WTC11 (cell line): ENCODE results near the gene KPTN. TPM values are rescaled to one million over a fixed set of nuclear protein-coding genes. Genes with fewer than 3 reads are reported as not detected.

Experiments
- ATAC-seq: fragments of 200-7000 bp; cut with Tn5 transposase; 2 replicates; pipeline ENCODE4 v1.10.0; 2021; ENCODE audit warnings: mild to moderate bottlenecking, moderate library complexity
- CTCF ChIA-PET: fragments of 300-600 bp; sonication (Branson Sonifier 250); formaldehyde crosslinking; loops from one replicate; lab custom pipeline; 2021; ENCODE audit warnings: antibody characterized with exemption; lab: Charles Lee
- POLR2A ChIA-PET: fragments of 350-600 bp; sonication (Branson Sonifier 250); formaldehyde crosslinking; loops from one replicate; lab custom pipeline; 2021; ENCODE audit warnings: antibody characterized with exemption; lab: Charles Lee
- DNase-seq: peaks from one replicate; pipeline ENCODE4 v3.0.0; 2021; ENCODE audit warnings: low spot score
- H3K27ac Mint-ChIP-seq: 2 replicates; pipeline ENCODE4 v1.8.0; 2021; ENCODE audit warnings: mixed read lengths
- H3K27me3 Mint-ChIP-seq: 2 replicates; pipeline ENCODE4 v1.8.0; 2021; ENCODE audit warnings: low read depth, mild to moderate bottlenecking, moderate library complexity, mixed read lengths
- H3K36me3 Mint-ChIP-seq: 2 replicates; pipeline ENCODE4 v1.8.0; 2021; ENCODE audit warnings: mixed read lengths
- H3K4me1 Mint-ChIP-seq: 2 replicates; pipeline ENCODE4 v1.8.0; 2022; ENCODE audit warnings: mixed read lengths
- H3K4me3 Mint-ChIP-seq: 2 replicates; pipeline ENCODE4 v1.8.0; 2021; ENCODE audit warnings: mild to moderate bottlenecking, moderate library complexity, mixed read lengths
- H3K9me3 Mint-ChIP-seq: 2 replicates; pipeline ENCODE4 v1.8.0; 2021; ENCODE audit warnings: mixed read lengths
- MYBL2 ChIP-seq: sonication (generic); formaldehyde crosslinking; IDR thresholded peaks from 2 replicates; pipeline ENCODE4 v1.8.1; 2023; ENCODE audit warnings: mild to moderate bottlenecking, moderate library complexity, missing genetic modification reagents
- RELA ChIP-seq: sonication (generic); formaldehyde crosslinking; IDR thresholded peaks from 2 replicates; pipeline ENCODE4 v1.8.1; 2022; ENCODE audit warnings: missing genetic modification reagents, mild to moderate bottlenecking, borderline replicate concordance
- TCF7 ChIP-seq: sonication (generic); formaldehyde crosslinking; IDR thresholded peaks from 2 replicates; pipeline ENCODE4 v1.8.0; 2022; ENCODE audit warnings: mild to moderate bottlenecking, low read depth, missing genetic modification reagents, moderate library complexity
- TEAD4 ChIP-seq: sonication (generic); formaldehyde crosslinking; IDR thresholded peaks from 2 replicates; pipeline ENCODE4 v1.8.0; 2022; ENCODE audit warnings: mild to moderate bottlenecking, missing genetic modification reagents
- TP53 ChIP-seq: sonication (generic); formaldehyde crosslinking; IDR thresholded peaks from 2 replicates; pipeline ENCODE4 v1.8.1; 2023; ENCODE audit warnings: mild to moderate bottlenecking, missing genetic modification reagents
- ZNF219 ChIP-seq: sonication (generic); formaldehyde crosslinking; IDR thresholded peaks from 2 replicates; pipeline ENCODE4 v1.8.0; 2023; ENCODE audit warnings: missing genetic modification reagents, mild to moderate bottlenecking, borderline replicate concordance
- ZNF317 ChIP-seq: sonication (generic); formaldehyde crosslinking; IDR thresholded peaks from 2 replicates; pipeline ENCODE4 v1.8.1; 2023; ENCODE audit warnings: low read depth, mild to moderate bottlenecking, moderate library complexity, missing genetic modification reagents, borderline replicate concordance
- total RNA-seq: library from RNA; stranded (reverse); gene quantifications from 3 replicates; pipeline ENCODE4 v1.2.3, GENCODE V29; 2021
- TF ChIP-seq, protein P1 (sequence below): fragments of 250-450 bp; sonication (Bioruptor Pico); IDR thresholded peaks from 2 replicates; pipeline ENCODE4 v1.9.0; 2021; ENCODE audit warnings: mild to moderate bottlenecking
- TF ChIP-seq, protein P2 (sequence below): sonication (generic); formaldehyde crosslinking; IDR thresholded peaks from 2 replicates; pipeline ENCODE4 v1.8.1; 2022; ENCODE audit warnings: low read depth, missing genetic modification reagents, borderline replicate concordance
- TF ChIP-seq, protein P3 (sequence below): sonication (generic); formaldehyde crosslinking; IDR thresholded peaks from 2 replicates; pipeline ENCODE4 v1.8.0; 2022; ENCODE audit warnings: mild to moderate bottlenecking, missing genetic modification reagents
- TF ChIP-seq, protein P4 (sequence below): sonication (generic); formaldehyde crosslinking; IDR thresholded peaks from 2 replicates; pipeline ENCODE4 v1.8.0; 2023; ENCODE audit warnings: missing genetic modification reagents, mild to moderate bottlenecking, borderline replicate concordance
- TF ChIP-seq, protein P5 (sequence below): sonication (generic); formaldehyde crosslinking; IDR thresholded peaks from 2 replicates; pipeline ENCODE4 v1.8.0; 2022; ENCODE audit warnings: mild to moderate bottlenecking, missing genetic modification reagents
- TF ChIP-seq, protein P6 (sequence below): sonication (generic); formaldehyde crosslinking; IDR thresholded peaks from 2 replicates; pipeline ENCODE4 v1.8.1; 2023; ENCODE audit warnings: mild to moderate bottlenecking, missing genetic modification reagents
- TF ChIP-seq, protein P7 (sequence below): sonication (generic); formaldehyde crosslinking; IDR thresholded peaks from 2 replicates; pipeline ENCODE4 v1.8.0; 2022; ENCODE audit warnings: mild to moderate bottlenecking, missing genetic modification reagents
- TF ChIP-seq, protein P8 (sequence below): sonication (generic); formaldehyde crosslinking; IDR thresholded peaks from 2 replicates; pipeline ENCODE4 v1.8.1; 2022; ENCODE audit warnings: low read depth, mild to moderate bottlenecking, moderate library complexity, missing genetic modification reagents, borderline replicate concordance
- TF ChIP-seq, protein P9 (sequence below): sonication (generic); formaldehyde crosslinking; IDR thresholded peaks from 2 replicates; pipeline ENCODE4 v1.8.1; 2023; ENCODE audit warnings: mild to moderate bottlenecking, missing genetic modification reagents, moderate library complexity

KPTN gene
- total RNA-seq, 1 experiment from 2014 or later = 24.5 TPM

DNA sequence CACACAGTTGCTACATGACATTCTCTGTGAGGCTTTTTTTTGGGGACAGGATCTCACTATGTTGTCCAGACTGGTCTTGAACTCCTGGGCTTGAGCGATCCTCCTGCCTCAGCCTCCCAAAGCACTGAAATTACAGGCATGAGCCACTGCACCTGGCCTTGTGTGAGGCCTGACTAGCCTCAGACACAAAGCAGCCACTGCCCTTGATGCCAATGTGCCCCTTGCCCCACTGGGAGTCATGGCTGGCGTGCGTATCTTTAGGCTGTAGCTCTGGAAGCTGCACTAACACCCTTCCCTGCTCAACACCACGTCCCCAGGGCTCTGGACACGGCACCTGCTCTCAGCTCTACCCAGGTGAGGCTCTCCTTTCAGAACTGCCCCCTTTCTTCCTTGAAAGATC is 14.5 kb upstream of the KPTN start:
- no peaks in the 10 kb centered on the region for H3K9me3 Mint-ChIP-seq
- DNase-seq (no peak), ATAC-seq (no peak)
- CTCF ChIA-PET = interaction anchor here (1.5 to 2.4 kb wide), 3 partner anchors 62 to 214 kb away, joined by 3 to 8 read pairs (median 6); partner anchors contain the start of gene EHD2
- POLR2A ChIA-PET = no interaction called here
- H3K27me3 Mint-ChIP-seq = no peaks in the 10 kb centered on the region
- peak overlapping the region; percentile 72; the same call in 1 of the 2 replicates for H3K27ac Mint-ChIP-seq
- no peak overlapping the region for H3K4me3 Mint-ChIP-seq
- no peak for TF ChIP-seq TCF7 (CRISPR knock-in tag)
- no peak for TF ChIP-seq MYBL2 (CRISPR knock-in tag)
- TF ChIP-seq RELA (CRISPR knock-in tag) = no peak
- TF ChIP-seq, protein P1, sequence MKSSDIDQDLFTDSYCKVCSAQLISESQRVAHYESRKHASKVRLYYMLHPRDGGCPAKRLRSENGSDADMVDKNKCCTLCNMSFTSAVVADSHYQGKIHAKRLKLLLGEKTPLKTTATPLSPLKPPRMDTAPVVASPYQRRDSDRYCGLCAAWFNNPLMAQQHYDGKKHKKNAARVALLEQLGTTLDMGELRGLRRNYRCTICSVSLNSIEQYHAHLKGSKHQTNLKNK (CRISPR knock-in tag) = no peak
- TF ChIP-seq ZNF219 (CRISPR knock-in tag) = no peak
- no peak for TF ChIP-seq TEAD4
- TF ChIP-seq, protein P2, sequence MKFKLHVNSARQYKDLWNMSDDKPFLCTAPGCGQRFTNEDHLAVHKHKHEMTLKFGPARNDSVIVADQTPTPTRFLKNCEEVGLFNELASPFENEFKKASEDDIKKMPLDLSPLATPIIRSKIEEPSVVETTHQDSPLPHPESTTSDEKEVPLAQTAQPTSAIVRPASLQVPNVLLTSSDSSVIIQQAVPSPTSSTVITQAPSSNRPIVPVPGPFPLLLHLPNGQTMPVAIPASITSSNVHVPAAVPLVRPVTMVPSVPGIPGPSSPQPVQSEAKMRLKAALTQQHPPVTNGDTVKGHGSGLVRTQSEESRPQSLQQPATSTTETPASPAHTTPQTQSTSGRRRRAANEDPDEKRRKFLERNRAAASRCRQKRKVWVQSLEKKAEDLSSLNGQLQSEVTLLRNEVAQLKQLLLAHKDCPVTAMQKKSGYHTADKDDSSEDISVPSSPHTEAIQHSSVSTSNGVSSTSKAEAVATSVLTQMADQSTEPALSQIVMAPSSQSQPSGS (CRISPR knock-in tag) = no peak
- TF ChIP-seq, protein P3, sequence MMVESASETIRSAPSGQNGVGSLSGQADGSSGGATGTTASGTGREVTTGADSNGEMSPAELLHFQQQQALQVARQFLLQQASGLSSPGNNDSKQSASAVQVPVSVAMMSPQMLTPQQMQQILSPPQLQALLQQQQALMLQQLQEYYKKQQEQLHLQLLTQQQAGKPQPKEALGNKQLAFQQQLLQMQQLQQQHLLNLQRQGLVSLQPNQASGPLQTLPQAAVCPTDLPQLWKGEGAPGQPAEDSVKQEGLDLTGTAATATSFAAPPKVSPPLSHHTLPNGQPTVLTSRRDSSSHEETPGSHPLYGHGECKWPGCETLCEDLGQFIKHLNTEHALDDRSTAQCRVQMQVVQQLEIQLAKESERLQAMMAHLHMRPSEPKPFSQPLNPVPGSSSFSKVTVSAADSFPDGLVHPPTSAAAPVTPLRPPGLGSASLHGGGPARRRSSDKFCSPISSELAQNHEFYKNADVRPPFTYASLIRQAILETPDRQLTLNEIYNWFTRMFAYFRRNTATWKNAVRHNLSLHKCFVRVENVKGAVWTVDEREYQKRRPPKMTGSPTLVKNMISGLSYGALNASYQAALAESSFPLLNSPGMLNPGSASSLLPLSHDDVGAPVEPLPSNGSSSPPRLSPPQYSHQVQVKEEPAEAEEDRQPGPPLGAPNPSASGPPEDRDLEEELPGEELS = no peak
- TF ChIP-seq, protein P4, sequence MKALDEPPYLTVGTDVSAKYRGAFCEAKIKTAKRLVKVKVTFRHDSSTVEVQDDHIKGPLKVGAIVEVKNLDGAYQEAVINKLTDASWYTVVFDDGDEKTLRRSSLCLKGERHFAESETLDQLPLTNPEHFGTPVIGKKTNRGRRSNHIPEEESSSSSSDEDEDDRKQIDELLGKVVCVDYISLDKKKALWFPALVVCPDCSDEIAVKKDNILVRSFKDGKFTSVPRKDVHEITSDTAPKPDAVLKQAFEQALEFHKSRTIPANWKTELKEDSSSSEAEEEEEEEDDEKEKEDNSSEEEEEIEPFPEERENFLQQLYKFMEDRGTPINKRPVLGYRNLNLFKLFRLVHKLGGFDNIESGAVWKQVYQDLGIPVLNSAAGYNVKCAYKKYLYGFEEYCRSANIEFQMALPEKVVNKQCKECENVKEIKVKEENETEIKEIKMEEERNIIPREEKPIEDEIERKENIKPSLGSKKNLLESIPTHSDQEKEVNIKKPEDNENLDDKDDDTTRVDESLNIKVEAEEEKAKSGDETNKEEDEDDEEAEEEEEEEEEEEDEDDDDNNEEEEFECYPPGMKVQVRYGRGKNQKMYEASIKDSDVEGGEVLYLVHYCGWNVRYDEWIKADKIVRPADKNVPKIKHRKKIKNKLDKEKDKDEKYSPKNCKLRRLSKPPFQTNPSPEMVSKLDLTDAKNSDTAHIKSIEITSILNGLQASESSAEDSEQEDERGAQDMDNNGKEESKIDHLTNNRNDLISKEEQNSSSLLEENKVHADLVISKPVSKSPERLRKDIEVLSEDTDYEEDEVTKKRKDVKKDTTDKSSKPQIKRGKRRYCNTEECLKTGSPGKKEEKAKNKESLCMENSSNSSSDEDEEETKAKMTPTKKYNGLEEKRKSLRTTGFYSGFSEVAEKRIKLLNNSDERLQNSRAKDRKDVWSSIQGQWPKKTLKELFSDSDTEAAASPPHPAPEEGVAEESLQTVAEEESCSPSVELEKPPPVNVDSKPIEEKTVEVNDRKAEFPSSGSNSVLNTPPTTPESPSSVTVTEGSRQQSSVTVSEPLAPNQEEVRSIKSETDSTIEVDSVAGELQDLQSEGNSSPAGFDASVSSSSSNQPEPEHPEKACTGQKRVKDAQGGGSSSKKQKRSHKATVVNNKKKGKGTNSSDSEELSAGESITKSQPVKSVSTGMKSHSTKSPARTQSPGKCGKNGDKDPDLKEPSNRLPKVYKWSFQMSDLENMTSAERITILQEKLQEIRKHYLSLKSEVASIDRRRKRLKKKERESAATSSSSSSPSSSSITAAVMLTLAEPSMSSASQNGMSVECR (CRISPR knock-in tag) = no peak
- TF ChIP-seq, protein P5, sequence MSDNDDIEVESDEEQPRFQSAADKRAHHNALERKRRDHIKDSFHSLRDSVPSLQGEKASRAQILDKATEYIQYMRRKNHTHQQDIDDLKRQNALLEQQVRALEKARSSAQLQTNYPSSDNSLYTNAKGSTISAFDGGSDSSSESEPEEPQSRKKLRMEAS = no peak
- H3K36me3 Mint-ChIP-seq = 0 out of 2 replicates have a peak, but pooled peaks cover 3% of the 10 kb centered on the region
- H3K4me1 Mint-ChIP-seq = peaks cover 16% of the 10 kb centered on the region

DNA sequence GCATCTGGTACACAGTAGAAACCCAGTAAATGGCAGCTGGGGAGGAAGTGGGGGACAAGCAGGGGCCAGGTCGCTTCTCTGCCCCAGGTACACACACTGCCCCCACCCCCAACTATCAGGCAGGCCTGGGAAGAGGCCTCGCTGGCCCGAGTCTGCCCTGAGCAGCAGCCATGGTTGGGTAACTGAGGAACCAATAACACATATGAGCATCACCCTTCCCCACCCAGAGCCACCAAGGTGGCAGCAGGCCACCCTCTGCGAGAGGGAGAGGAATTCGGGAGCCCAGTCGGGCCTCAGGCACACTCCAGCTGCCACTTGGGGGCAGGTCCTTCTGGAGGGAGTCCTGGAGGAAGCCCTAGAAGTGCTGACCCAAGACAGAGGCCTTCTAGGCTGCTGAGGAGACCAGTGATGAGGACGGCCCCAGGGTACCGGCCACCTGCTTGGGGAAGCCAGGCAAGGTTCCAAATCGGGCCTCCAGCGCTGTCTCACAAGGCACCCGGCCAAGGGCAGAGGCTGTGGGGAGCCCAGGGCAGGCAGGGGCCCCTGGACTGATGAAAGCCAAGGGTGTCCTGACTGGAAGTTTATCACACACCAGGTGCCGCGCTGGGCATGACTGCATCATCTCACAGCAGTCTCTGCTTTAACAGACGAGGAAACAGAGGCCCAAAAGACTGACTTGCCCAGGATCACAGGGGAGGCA is 14.0 kb upstream of the KPTN start:
- ATAC-seq = no peak
- peaks cover 16% of the 10 kb centered on the region for H3K4me1 Mint-ChIP-seq
- TF ChIP-seq, protein P6, sequence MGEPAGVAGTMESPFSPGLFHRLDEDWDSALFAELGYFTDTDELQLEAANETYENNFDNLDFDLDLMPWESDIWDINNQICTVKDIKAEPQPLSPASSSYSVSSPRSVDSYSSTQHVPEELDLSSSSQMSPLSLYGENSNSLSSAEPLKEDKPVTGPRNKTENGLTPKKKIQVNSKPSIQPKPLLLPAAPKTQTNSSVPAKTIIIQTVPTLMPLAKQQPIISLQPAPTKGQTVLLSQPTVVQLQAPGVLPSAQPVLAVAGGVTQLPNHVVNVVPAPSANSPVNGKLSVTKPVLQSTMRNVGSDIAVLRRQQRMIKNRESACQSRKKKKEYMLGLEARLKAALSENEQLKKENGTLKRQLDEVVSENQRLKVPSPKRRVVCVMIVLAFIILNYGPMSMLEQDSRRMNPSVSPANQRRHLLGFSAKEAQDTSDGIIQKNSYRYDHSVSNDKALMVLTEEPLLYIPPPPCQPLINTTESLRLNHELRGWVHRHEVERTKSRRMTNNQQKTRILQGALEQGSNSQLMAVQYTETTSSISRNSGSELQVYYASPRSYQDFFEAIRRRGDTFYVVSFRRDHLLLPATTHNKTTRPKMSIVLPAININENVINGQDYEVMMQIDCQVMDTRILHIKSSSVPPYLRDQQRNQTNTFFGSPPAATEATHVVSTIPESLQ = no peak
- TF ChIP-seq TP53 (CRISPR knock-in tag) = no peak
- TF ChIP-seq, protein P7, sequence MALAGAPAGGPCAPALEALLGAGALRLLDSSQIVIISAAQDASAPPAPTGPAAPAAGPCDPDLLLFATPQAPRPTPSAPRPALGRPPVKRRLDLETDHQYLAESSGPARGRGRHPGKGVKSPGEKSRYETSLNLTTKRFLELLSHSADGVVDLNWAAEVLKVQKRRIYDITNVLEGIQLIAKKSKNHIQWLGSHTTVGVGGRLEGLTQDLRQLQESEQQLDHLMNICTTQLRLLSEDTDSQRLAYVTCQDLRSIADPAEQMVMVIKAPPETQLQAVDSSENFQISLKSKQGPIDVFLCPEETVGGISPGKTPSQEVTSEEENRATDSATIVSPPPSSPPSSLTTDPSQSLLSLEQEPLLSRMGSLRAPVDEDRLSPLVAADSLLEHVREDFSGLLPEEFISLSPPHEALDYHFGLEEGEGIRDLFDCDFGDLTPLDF (CRISPR knock-in tag) = no peak
- TF ChIP-seq, protein P8, sequence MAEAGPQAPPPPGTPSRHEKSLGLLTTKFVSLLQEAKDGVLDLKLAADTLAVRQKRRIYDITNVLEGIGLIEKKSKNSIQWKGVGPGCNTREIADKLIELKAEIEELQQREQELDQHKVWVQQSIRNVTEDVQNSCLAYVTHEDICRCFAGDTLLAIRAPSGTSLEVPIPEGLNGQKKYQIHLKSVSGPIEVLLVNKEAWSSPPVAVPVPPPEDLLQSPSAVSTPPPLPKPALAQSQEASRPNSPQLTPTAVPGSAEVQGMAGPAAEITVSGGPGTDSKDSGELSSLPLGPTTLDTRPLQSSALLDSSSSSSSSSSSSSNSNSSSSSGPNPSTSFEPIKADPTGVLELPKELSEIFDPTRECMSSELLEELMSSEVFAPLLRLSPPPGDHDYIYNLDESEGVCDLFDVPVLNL (CRISPR knock-in tag) = no peak
- TF ChIP-seq, protein P9, sequence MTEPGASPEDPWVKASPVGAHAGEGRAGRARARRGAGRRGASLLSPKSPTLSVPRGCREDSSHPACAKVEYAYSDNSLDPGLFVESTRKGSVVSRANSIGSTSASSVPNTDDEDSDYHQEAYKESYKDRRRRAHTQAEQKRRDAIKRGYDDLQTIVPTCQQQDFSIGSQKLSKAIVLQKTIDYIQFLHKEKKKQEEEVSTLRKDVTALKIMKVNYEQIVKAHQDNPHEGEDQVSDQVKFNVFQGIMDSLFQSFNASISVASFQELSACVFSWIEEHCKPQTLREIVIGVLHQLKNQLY (CRISPR knock-in tag) = no peak
- TF ChIP-seq ZNF219 (CRISPR knock-in tag) = no peak
- TF ChIP-seq ZNF317 (CRISPR knock-in tag) = no peak
- TF ChIP-seq, protein P3 = no peak

More for the DNA sequence above, 14.0 kb upstream of the KPTN start:
- ChIA-PET POLR2A (no interaction called here), CTCF (no interaction called here)
- no peaks in the 10 kb centered on the region for H3K9me3 Mint-ChIP-seq
- no peak for DNase-seq
- H3K4me3 Mint-ChIP-seq = no peak overlapping the region
- H3K36me3 Mint-ChIP-seq = 0 out of 2 replicates have a peak, but pooled peaks cover 3% of the 10 kb centered on the region
- H3K27me3 Mint-ChIP-seq = no peaks in the 10 kb centered on the region
- no peak overlapping the region for H3K27ac Mint-ChIP-seq
